ENCODE results near the gene TNNT2.

TNNT2 gene

DNA sequence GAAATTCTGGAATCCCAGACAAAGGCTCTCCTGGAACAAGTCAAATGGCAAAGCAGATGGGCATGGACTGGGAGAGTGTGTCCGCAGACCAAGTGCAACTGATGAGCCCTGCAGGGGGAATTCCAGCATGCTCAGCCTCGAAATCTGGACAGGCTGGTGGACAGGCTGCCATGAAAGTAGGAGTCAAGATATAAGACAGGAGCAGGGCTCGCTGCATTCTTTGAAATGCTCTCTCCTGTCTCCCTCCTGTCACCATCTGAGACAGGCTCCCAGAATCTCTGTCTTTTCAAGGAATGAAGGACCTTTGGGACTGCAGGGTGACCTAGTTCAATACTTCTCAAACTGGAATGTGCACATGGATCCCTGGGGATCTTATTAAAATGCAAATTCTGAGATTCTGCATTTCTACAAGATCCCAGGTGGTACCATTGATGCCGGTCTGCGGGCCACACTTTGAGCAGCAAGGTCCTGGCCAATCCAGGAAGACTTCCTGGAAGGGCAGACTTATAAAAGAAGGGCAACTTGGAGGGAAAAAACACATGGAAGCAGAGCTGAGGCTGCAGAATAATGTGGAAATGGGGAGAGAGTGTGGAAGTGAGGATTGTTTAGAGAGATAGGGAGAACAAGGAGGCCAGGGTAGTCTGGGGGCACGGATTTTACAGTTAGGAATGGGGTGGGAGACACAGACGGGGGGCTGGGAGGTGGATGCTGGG lies 29.8 kb downstream of the TNNT2 start:
- TF ChIP-seq, protein P1, sequence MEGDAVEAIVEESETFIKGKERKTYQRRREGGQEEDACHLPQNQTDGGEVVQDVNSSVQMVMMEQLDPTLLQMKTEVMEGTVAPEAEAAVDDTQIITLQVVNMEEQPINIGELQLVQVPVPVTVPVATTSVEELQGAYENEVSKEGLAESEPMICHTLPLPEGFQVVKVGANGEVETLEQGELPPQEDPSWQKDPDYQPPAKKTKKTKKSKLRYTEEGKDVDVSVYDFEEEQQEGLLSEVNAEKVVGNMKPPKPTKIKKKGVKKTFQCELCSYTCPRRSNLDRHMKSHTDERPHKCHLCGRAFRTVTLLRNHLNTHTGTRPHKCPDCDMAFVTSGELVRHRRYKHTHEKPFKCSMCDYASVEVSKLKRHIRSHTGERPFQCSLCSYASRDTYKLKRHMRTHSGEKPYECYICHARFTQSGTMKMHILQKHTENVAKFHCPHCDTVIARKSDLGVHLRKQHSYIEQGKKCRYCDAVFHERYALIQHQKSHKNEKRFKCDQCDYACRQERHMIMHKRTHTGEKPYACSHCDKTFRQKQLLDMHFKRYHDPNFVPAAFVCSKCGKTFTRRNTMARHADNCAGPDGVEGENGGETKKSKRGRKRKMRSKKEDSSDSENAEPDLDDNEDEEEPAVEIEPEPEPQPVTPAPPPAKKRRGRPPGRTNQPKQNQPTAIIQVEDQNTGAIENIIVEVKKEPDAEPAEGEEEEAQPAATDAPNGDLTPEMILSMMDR (IDR thresholded peaks at IDR 0.05; ENCODE audit: low read depth, low read length, missing control alignments) = no peak
- no peak overlapping the region for H3K4me3 ChIP-seq (replicated peaks; ENCODE audit: low read depth, low read length)

DNA sequence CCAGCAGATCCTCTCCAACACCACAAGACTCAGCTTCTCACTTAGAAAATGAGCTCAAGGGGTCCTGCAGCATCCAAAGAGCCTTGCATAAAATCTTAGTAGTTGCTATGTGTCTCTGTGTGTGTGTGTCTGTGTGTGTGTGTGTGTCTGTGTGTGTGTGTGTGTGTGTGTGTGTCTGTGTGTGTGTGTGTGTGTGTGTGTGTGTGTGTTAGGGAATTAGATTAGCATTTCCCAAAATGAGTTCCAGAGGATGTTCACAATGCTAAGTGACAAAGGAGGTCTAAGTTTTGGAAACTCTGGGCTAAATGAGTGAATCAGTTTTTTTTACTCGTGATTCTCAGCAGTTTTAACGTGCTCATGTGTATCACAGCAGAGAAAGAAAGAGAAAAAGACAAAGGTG lies 30.5 kb downstream of the TNNT2 start:
- no peak overlapping the region for H3K4me3 ChIP-seq (replicated peaks; ENCODE audit: low read depth, low read length)
- TF ChIP-seq, protein P1 (IDR thresholded peaks at IDR 0.05; ENCODE audit: low read depth, low read length, missing control alignments) = no peak
- DNase-seq (ENCODE audit: extremely low read depth, low read depth) = no peak

More for the DNA sequence above, 29.8 kb downstream of the TNNT2 start:
- no peak for DNase-seq (ENCODE audit: extremely low read depth, low read depth)

DNA sequence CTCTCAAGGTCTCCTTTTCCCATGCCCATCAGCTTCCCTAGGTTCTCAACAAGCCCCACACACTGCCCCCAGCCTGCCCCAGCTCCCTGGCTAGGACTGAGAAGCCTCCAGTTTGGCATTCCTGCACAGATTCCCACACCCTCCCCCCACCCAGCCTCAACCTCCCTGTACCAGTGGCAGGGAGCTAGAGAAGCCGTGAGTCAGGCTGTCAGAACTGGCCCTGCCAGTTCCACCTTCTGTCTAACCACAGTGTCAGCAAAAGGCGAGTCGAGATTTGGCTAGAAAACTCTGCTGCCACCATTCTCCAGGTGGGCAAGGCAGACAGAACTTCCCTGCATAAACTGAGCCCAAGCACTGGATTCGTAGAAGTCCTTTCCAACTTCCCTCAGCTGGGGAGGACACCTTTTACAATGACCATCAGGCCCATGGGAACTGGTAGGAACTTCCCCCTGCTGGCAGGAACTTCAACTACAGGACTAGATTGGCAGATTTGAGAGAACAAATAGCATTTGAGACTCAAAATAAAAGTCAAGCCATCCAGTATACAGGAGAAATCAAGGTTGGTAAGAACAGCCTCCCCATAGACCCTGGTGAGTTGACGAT lies 31.0 kb downstream of the TNNT2 start:
- TF ChIP-seq, protein P1 (IDR thresholded peaks at IDR 0.05; ENCODE audit: low read depth, low read length, missing control alignments) = peak; percentile 75
- no peak overlapping the region for H3K4me3 ChIP-seq (replicated peaks; ENCODE audit: low read depth, low read length)
- no peak for DNase-seq (ENCODE audit: extremely low read depth, low read depth)

DNA sequence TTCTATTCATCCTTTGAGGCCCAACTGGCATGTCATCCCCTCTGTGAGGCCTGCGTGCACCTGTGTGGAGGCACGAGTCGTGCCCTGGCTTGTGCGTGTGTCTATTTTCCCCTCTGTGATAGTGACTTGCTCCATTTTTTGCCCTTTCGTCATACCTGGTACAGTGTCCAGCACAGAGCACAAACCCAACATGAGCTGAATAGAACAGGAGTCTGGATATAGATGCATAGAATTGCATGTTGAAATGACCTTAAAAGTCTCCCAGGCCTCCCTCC lies 32.5 kb downstream of the TNNT2 start:
- TF ChIP-seq, protein P1 (IDR thresholded peaks at IDR 0.05; ENCODE audit: low read depth, low read length, missing control alignments) = no peak
- no peak overlapping the region for H3K4me3 ChIP-seq (replicated peaks; ENCODE audit: low read depth, low read length)
- no peak for DNase-seq (ENCODE audit: extremely low read depth, low read depth)

DNA sequence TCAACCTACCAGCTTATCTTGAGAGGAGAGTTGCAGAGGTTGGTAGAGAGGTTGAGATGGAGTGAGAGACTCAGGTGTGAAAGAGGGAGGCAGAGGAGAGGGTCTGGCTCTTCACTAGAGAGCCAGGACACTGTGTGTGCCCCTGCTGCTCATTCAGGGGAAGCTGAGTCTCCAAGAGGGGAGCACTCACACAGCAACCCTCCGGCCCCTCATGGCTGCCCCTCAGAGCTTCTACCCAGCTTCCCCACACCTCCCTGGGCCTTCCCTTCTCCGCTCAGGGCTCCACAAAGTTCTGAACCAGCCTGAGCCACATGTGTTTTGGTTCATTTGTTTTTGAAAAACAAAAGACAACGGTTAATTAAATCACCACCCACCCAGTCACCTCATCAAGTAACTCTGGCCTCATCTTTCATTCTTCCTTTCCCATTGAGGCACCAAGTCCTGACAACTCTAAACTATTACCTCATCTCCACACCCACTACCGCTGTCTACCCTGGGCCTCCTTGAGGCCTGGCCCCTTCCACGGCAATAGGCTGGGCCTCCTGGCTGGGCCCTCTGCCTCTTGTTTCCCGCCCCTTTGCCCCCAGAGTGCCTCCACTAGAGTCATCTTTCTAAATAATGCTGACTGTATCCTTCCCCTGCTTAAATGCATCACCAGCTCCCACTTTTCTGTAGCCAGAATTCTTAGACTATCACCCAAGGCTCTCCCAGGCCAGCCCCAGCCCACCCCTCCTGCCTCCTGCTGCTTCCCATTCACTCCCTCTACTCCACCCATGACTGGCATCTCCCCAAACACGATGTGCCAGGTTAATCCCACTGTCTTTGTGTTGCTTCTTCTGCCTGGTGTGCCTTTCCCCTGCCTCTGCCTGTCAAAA lies 33.0 kb downstream of the TNNT2 start:
- no peak overlapping the region for H3K4me3 ChIP-seq (replicated peaks; ENCODE audit: low read depth, low read length)
- no peak for DNase-seq (ENCODE audit: extremely low read depth, low read depth)
- TF ChIP-seq, protein P1 (IDR thresholded peaks at IDR 0.05; ENCODE audit: low read depth, low read length, missing control alignments) = no peak

DNA sequence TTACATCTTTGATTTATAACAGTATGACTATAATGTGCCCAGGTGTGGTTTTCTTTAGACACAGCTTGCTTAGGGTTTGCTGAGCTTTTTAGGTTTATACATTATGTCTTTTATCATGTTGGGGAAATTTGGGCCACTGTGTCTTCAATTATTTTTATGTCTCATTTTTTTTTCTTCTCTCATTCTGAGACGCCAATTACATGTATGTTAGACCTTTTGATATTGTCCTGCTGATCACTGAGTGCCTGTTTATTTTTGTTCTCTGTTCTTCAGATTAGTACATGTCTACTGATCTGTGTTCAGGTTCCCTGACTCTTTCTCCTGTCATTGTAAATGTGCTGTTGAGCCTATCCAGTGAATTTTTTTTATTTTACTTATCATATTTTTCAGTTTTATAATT lies 36.1 kb downstream of the TNNT2 start:
- no peak for DNase-seq (ENCODE audit: extremely low read depth, low read depth)
- TF ChIP-seq, protein P1 (IDR thresholded peaks at IDR 0.05; ENCODE audit: low read depth, low read length, missing control alignments) = no peak
- no peak overlapping the region for H3K4me3 ChIP-seq (replicated peaks; ENCODE audit: low read depth, low read length)

Data from HFF-Myc (cell line).